ENCODE results near the gene APBA2.

APBA2 gene

DNA sequence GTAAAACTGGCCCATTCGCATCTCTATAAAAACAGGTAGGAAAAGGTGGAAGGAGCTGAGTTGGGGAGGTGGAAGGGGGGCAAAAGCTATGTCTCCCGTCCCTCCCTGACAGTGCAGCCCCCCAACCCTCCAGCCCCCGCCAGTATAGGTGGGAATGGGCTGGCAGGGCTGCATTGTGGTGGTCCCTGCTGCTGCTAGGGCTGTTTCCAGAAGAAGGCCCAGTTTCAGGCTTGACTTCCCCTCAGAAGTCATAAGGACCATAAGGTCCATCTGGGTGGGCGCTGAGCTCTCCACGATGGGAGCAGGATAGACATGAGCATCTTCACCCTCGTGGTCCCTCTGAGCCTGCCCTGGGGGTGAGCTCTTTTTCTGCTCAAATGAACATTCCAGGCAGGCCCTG is 44.2 kb downstream of the APBA2 start:
- no peak overlapping the region for H3K4me3 Mint-ChIP-seq
- H3K27ac Mint-ChIP-seq = no peak overlapping the region
- no peaks in the 10 kb centered on the region for H3K27me3 Mint-ChIP-seq
- H3K36me3 Mint-ChIP-seq = peaks cover 20% of the 10 kb centered on the region
- peaks cover 67% of the 10 kb centered on the region for H3K4me1 Mint-ChIP-seq
- H3K9me3 Mint-ChIP-seq = no peaks in the 10 kb centered on the region

DNA sequence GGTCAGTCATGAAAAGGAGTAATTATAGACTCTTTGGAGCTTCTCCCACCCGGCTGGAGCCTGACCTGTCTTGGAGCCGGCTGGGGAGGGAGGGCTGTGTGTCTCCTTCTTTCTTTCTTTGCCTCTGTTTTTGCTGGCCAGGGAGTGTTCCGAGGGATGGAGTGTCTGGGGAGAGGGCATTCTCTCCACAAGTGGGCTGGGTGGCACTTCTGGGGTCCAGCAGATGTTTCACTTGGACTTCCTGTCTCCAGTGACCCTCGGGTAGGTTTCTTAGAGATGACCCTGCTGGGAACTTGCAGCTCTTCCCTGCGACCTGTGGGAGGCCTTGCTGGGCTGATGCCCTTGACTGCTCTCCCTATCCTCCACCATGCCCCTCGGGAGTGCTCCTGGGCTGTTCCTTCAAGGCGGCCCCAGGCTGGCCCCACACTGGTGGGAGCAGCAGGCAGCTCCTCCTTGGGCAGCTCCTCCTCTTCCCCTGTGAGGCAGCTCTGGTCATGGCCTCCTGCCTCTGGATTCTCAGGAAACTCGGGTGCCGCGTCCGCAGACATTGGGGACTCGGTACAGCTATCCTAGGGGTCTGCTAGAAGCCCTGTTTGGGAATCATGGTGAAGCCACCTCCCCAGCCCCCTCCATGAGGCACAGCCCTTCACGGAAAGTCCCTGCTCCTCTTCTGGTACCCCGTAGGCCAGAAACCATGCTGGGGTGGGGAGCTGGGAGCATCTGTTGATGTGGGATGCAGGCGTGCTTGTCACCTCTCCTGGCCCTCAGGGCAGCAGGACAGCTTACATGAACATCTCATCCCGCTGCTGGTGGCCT is 44.9 kb downstream of the APBA2 start:
- Mint-ChIP-seq H3K4me1 (peaks cover 67% of the 10 kb centered on the region), H3K27me3 (no peaks in the 10 kb centered on the region), H3K27ac (peak overlapping the region; percentile 74), H3K9me3 (no peaks in the 10 kb centered on the region), H3K4me3 (no peak overlapping the region), H3K36me3 (peaks cover 19% of the 10 kb centered on the region)

DNA sequence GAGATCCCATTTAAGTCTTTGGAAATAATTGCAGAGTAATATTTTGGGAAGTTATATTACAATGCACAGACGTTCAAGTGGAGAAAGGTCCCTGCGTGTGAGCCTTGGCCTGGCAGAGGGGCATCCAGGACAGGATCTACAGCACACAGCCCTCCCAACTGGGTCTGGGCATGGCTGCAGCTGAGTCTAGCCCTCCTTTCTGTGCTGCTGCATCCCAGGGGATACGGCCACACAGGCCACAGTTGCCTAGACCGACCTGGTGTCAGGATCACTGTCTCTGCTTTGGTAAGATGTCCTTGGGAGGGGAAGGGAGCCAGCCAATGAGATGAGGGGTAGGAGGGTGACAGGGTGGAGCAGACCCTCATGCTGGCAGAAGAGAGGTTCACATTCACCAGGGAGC is 46.1 kb downstream of the APBA2 start:
- Mint-ChIP-seq H3K36me3 (peaks cover 19% of the 10 kb centered on the region), H3K4me1 (peaks cover 71% of the 10 kb centered on the region), H3K27me3 (no peaks in the 10 kb centered on the region)

DNA sequence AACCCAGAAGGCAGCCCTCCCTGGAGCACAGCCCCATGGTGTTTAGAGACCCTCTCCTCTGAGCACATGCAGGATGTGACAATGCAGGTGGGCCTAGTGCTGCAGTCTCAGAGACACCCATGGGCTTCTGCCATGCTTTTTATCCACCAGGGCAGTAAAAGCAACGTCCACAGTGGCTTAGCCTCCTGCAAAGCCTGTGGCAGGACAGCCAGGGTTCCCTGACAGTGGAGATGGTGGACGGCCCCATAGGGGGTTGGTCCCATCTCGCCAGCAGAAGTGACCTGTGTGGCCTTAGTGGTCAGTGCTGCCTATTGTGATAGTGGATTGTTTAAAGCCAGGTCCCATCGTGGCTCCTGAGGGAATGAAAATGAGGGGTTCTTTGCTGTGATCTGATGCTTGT is 46.6 kb downstream of the APBA2 start:
- peaks cover 71% of the 10 kb centered on the region for H3K4me1 Mint-ChIP-seq
- H3K36me3 Mint-ChIP-seq = peaks cover 15% of the 10 kb centered on the region
- H3K9me3 Mint-ChIP-seq = no peaks in the 10 kb centered on the region
- H3K27me3 Mint-ChIP-seq = no peaks in the 10 kb centered on the region
- no peak overlapping the region for H3K27ac Mint-ChIP-seq
- no peak overlapping the region for H3K4me3 Mint-ChIP-seq

More for the DNA sequence above, 46.1 kb downstream of the APBA2 start:
- H3K9me3 Mint-ChIP-seq = no peaks in the 10 kb centered on the region
- H3K27ac Mint-ChIP-seq = peak overlapping the region; percentile 77
- no peak overlapping the region for H3K4me3 Mint-ChIP-seq

DNA sequence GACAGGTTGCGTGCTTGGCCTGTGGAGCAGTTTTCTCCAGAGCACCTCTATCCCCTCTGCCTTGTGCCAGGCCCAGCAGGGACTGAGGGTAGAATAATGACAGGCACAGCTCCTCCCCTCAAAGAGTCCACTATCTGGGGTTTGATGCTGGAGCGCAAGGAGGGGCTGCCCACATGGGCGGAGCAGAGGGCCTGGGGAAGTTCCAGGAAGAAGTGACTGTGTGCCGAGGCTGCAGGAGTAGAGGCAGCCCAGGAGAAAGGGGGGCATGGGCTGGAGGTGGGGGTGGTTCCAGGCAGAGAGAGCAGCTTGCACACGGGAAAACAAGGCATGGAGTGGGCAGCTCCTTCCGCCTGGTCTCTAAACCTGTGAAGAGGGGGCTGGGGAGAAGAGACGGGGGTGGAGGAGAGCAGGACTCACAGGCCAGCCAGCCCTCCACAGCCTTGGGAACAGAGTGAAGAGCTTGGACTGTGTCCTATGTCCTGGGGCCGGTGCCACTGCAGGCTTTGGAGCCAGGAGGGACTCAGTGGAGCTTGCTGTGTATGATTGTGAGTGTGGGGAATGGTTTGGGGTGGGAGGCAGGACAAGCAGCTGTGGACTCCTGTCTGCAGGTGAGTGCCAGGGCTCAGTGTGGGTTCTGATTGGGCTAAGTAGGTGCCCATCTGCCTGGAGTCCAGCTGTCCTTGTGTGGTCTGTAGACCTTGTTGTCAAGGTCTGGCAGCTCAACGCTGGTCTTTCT is 48.1 kb downstream of the APBA2 start:
- Mint-ChIP-seq H3K4me3 (peak overlapping the region; percentile 33), H3K9me3 (no peaks in the 10 kb centered on the region), H3K4me1 (peaks cover 79% of the 10 kb centered on the region), H3K27me3 (no peaks in the 10 kb centered on the region), H3K36me3 (peaks cover 12% of the 10 kb centered on the region), H3K27ac (peak overlapping the region; percentile 82)

DNA sequence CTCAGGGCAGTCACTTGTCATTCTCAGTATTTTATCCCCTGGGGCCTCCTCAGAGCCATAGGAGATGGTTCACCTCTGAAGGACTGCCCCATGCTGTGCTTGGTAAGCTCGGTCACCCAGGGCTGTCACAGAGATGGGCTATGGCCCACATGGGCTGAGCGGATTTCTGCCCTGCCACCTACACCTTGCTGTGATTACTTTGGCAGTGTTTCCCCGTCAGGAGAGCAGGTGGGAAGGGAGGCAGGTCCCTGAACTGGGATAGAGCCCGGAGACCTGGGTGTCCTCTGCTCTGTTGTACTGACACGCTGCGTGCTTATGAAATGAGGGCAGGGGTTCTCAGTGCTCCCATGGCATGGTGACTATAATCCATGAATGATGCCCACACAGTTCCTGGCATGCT is 48.9 kb downstream of the APBA2 start:
- Mint-ChIP-seq H3K36me3 (peaks cover 14% of the 10 kb centered on the region), H3K4me3 (no peak overlapping the region), H3K27ac (peak overlapping the region; percentile 82), H3K4me1 (peaks cover 81% of the 10 kb centered on the region), H3K9me3 (no peaks in the 10 kb centered on the region), H3K27me3 (no peaks in the 10 kb centered on the region)

DNA sequence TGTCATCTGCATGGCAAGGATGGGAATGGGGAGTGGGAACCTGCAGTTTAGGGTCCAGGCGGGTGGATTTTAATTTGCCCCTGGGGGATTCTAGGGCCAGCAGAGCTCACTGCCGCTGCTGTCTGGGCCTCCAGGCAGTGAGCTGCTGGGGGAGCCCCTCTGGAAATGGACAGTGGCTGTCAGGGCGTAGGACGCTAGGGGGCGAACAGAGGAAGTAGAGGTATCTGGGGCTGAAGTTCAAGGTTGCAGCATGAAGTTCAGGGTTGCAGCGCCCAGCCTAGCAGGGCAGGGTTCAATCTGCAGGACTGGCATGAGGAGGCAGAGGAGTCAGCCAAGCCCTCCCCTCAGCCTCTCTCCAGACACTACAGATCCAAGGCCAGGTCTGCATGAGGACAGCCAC is 49.5 kb downstream of the APBA2 start:
- Mint-ChIP-seq H3K36me3 (peaks cover 16% of the 10 kb centered on the region), H3K27me3 (no peaks in the 10 kb centered on the region), H3K9me3 (no peaks in the 10 kb centered on the region), H3K27ac (peak overlapping the region; percentile 65), H3K4me3 (no peak overlapping the region), H3K4me1 (peaks cover 83% of the 10 kb centered on the region)

DNA sequence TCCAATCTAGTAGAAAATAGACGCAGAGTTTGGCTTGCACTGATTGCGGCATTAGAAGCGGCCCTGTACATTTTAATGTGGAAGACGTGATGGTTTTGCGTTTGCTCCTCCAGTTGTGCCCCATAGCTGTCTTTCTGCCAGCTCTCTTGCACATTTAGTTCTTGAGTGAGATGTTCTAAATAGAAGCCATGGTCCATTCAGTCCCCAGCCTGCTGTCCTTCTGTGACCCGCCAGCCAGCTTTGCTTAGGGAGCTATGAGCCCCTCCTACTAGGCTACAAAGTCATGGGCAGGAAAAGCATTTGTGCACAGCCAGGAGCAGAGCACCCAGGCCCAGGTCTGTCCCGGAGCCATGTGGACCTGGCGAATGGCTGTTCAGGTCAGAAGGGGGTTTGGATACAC is 50.3 kb downstream of the APBA2 start:
- Mint-ChIP-seq H3K36me3 (peaks cover 16% of the 10 kb centered on the region), H3K27me3 (no peaks in the 10 kb centered on the region), H3K27ac (peak overlapping the region; percentile 30), H3K4me3 (no peak overlapping the region), H3K4me1 (peaks cover 90% of the 10 kb centered on the region), H3K9me3 (no peaks in the 10 kb centered on the region)

DNA sequence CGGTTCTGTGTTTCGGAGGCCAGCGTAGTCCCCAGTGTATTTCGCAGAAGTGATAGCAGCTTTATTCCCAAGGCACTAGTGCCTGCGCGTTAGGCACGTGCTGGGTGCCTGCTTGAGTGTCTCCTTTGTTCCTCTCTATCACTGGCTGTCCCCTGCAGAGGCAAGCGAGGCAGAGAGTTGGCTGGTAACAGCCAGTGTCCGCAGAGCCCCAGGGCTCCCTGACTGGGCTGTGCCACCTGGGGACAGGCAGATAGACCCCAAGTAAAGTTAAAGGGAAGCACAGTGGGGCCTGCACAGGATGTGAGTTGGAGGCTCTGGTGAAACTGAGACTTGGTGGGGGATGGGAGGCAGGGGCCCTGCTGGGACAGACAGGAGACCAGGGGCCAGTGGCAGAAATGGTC is 50.7 kb downstream of the APBA2 start:
- no peaks in the 10 kb centered on the region for H3K9me3 Mint-ChIP-seq
- H3K4me1 Mint-ChIP-seq = peaks cover 90% of the 10 kb centered on the region
- H3K27me3 Mint-ChIP-seq = no peaks in the 10 kb centered on the region
- peak overlapping the region; percentile 30 for H3K27ac Mint-ChIP-seq
- H3K4me3 Mint-ChIP-seq = no peak overlapping the region
- peaks cover 14% of the 10 kb centered on the region for H3K36me3 Mint-ChIP-seq

DNA sequence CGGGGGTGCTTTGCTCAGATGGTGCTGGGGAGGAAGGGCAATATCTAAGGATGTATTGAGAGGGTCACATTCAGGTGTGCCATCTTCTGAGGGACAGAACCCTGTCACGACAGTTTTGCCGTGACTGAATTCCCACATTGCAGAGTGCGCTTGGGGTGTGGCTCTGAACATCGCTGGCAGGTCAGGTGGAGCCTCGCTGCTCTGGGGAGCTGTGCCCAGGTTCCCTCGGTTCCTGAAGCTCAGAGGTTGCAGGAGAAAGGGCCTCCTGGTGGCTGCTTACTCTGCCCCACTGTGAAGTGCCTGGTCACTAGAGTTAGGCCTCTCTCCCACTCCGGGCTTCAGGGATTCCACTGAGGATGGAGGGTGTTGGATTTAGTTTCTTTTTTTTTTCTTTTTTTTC is 51.5 kb downstream of the APBA2 start:
- Mint-ChIP-seq H3K4me3 (peak overlapping the region; percentile 85), H3K36me3 (peaks cover 9% of the 10 kb centered on the region), H3K9me3 (no peaks in the 10 kb centered on the region), H3K27ac (peak overlapping the region; percentile 94), H3K4me1 (peaks cover 91% of the 10 kb centered on the region), H3K27me3 (no peaks in the 10 kb centered on the region)

DNA sequence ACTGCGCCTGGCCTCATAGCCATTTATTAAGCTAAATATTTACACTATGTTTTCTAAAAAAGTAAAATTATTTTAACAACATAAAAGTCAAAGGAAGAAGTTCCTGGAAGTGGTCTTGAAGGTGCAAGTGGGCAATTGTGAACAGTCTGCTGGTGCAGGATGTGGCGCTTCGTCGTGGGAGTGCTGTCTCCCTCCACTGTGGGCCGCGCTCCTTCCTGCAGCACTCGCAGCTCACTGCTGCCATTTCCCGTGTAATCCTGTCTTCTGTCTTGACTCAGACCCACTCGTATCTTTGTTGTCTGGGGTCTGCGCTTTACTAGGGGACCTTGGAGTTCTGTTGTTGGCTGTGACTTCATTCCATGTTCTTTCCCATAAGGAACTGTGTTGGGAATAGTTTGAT is 56.3 kb downstream of the APBA2 start:
- Mint-ChIP-seq H3K9me3 (no peaks in the 10 kb centered on the region), H3K4me1 (peaks cover 89% of the 10 kb centered on the region), H3K27ac (peak overlapping the region; percentile 84), H3K4me3 (peak overlapping the region; percentile 36), H3K36me3 (peaks cover 11% of the 10 kb centered on the region), H3K27me3 (no peaks in the 10 kb centered on the region)

DNA sequence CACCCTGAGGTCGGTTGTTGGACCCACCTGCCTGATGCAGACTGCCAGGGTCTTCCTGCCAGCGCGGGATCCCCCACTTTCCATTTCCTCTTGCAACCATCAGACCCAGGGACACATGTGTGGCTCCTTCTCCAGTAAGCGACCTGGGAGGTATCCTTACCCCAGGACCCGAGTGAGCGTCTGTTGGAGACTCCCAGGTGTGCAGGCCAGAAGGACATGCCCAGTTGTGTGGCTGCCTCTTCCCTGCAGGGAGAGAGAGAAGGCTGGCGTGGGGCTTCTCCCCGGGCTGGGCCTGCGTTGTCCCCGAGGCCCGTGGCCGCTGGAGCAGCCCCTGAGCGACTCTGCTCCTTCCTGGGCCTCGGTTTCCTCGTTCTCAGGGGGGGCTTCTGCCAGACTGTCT is 56.8 kb downstream of the APBA2 start:
- Mint-ChIP-seq H3K27ac (no peak overlapping the region), H3K36me3 (peaks cover 11% of the 10 kb centered on the region), H3K27me3 (no peaks in the 10 kb centered on the region), H3K4me1 (peaks cover 89% of the 10 kb centered on the region), H3K4me3 (peak overlapping the region; percentile 36), H3K9me3 (no peaks in the 10 kb centered on the region)

DNA sequence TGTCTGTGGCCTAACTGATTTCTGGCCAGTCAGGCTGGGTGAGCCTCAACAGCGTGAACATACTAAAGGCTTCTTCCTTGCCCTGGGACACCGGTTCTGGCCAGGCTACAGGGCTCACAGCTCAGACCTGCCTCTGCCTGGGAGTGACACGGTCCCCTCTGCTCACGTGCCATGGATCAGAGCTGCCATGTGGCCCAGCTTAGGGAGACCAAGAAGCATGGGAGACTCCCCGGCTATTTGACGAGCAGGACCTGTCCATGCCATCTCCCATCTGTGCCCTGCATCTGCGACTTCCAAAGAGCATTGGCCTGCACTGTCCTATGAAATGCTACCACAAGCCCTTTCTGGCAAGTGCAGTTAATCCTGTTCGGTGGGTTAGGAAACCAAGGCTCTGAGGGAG is 57.4 kb downstream of the APBA2 start:
- Mint-ChIP-seq H3K36me3 (peaks cover 11% of the 10 kb centered on the region), H3K27ac (peak overlapping the region; percentile 31), H3K4me3 (no peak overlapping the region), H3K27me3 (no peaks in the 10 kb centered on the region), H3K9me3 (no peaks in the 10 kb centered on the region), H3K4me1 (peaks cover 89% of the 10 kb centered on the region)

DNA sequence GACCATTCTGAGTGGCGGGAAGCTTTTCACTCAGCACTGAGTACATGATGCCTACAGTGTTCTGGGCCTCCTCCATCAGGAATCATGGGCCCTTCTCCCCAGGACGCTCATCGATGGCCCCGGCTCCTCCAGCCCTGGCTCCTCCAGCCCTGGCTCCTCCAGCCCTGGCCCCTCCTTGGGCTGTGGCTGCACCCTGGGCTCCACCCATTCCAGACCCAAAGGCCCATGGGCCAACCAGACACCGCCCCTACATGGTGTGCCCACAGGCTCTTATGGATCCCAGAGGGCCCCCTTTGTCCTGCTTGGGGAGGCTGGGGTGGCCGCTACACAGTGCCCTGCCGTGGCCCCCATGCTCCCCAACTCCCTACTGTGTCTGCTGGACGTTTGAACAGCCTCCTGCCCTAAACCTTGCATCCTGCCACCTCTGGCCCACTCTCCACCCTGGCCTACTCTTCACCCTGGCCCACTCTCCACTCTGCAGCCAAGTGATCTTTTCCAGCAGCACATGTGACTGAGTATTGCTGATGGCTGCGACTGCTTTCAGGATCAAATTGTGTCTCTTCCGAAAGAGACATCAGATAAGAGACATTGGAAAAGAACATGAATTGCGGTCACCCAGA is 57.9 kb downstream of the APBA2 start:
- Mint-ChIP-seq H3K27ac (peak overlapping the region; percentile 43), H3K4me3 (no peak overlapping the region), H3K27me3 (no peaks in the 10 kb centered on the region), H3K4me1 (peaks cover 91% of the 10 kb centered on the region), H3K36me3 (peaks cover 14% of the 10 kb centered on the region), H3K9me3 (no peaks in the 10 kb centered on the region)

DNA sequence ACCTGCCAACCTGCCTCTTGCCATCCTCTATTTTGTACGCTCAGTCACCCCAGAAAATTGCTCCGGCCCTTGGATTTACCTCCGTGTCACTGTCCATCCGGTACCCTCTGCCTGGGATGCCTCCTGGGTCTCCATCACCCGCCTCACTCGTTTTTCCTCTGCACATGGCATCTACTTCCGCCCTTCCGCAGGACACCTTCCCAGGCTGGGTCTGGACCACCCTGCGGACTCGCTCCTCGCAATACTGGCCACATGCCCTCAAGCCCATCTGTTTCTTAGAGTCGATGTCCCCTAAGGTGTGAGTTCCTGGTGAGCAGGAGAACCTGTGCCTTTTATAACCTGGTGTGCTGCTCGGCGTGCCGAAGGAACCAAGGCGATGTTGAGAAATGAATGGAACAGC is 58.5 kb downstream of the APBA2 start:
- no peak overlapping the region for H3K4me3 Mint-ChIP-seq
- peaks cover 16% of the 10 kb centered on the region for H3K36me3 Mint-ChIP-seq
- peaks cover 91% of the 10 kb centered on the region for H3K4me1 Mint-ChIP-seq
- no peaks in the 10 kb centered on the region for H3K27me3 Mint-ChIP-seq
- H3K9me3 Mint-ChIP-seq = no peaks in the 10 kb centered on the region
- peak overlapping the region; percentile 23 for H3K27ac Mint-ChIP-seq
